B cell (primary cell): ENCODE results near the gene SERPINE1. TPM values are rescaled to one million over a fixed set of nuclear protein-coding genes. Genes with fewer than 3 reads are reported as not detected.

ENCODE experiments used
- ATAC-seq: fragments of 200-7000 bp; cut with Tn5 transposase; one replicate; pipeline ENCODE4 v1.10.0; 2021; ENCODE audit warnings: low read depth, mild to moderate bottlenecking, moderate number of reproducible peaks, moderate library complexity
- CTCF ChIA-PET: fragments of 350-600 bp; sonication (Branson Sonifier 250); formaldehyde crosslinking; loops from one replicate; lab custom pipeline; 2021; ENCODE audit warnings: antibody characterized with exemption, inconsistent platforms; lab: Charles Lee
- POLR2A ChIA-PET: fragments of 350-600 bp; sonication (Branson Sonifier 250); formaldehyde crosslinking; loops from one replicate; lab custom pipeline; 2021; ENCODE audit warnings: antibody characterized with exemption; lab: Charles Lee
- DNase-seq: peaks from one replicate; pipeline ENCODE4 v3.0.0; 2013
- H2AFZ ChIP-seq: 2 replicates; pipeline ENCODE4 v1.6.1; 2012; ENCODE audit warnings: mild to moderate bottlenecking, low read depth, low read length; ENCODE audit not compliant: insufficient read depth, poor library complexity, severe bottlenecking
- H3K27ac ChIP-seq, 2 donors: 1 replicate in 1 of 2; 2 replicates in 1 of 2; pipeline ENCODE4 v1.5.1; 2012 to 2013; ENCODE audit warnings: low read length in 2 of 2, mild to moderate bottlenecking in 2 of 2, moderate library complexity in 1 of 2
- H3K27me3 ChIP-seq, 4 experiments: fragments of 200-600 bp in 1 of 4; sonication (generic) in 1 of 4; replicated peaks in 1 of 4; 1 replicate in 2 of 4; 2 replicates in 2 of 4; pipeline versions ENCODE4 v1.6.1 to v1.7.0; 2013 to 2016; ENCODE audit warnings: low read length in 3 of 4, mild to moderate bottlenecking in 2 of 4, mixed read lengths in 1 of 4, moderate library complexity in 1 of 4; ENCODE audit not compliant: insufficient read depth in 4 of 4, control insufficient read depth in 3 of 4; ENCODE audit errors: control extremely low read depth in 1 of 4
- H3K36me3 ChIP-seq, 2 experiments: replicated peaks in 1 of 2; 1 replicate in 1 of 2; 2 replicates in 1 of 2; pipeline versions ENCODE4 v1.6.1 to v1.7.1; 2013; ENCODE audit warnings: low read length in 1 of 2; ENCODE audit not compliant: insufficient read depth in 2 of 2, control insufficient read depth in 1 of 2; ENCODE audit errors: control extremely low read depth in 1 of 2, extremely low read depth in 1 of 2
- H3K4me1 ChIP-seq, 2 donors: fragments of 200-600 bp in 1 of 2; sonication (generic) in 1 of 2; 1 replicate in 1 of 2; 2 replicates in 1 of 2; pipeline versions ENCODE4 v1.5.1 to v1.6.1; 2013 to 2017; ENCODE audit warnings: low read length in 2 of 2; ENCODE audit not compliant: control insufficient read depth in 2 of 2, insufficient read depth in 2 of 2
- H3K4me2 ChIP-seq: replicated peaks from 2 replicates; pipeline ENCODE3; 2012; ENCODE audit warnings: mild to moderate bottlenecking, low read depth, low read length; ENCODE audit not compliant: poor library complexity, severe bottlenecking
- H3K4me3 ChIP-seq, 5 experiments: fragments of 200-600 bp in 1 of 5; sonication (generic) in 1 of 5; 1 replicate in 3 of 5; 2 replicates in 2 of 5; pipeline versions ENCODE4 v1.5.1 to v1.7.0; 2011 to 2016; ENCODE audit warnings: low read length in 4 of 5, mild to moderate bottlenecking in 4 of 5, low read depth in 2 of 5, control low read depth in 1 of 5, moderate library complexity in 1 of 5; ENCODE audit not compliant: insufficient read depth in 1 of 5; ENCODE audit errors: control extremely low read depth in 1 of 5, extremely low read depth in 1 of 5
- H3K79me2 ChIP-seq: fragments of 200-600 bp; sonication (generic); one replicate; pipeline ENCODE4 v1.6.0; 2016; ENCODE audit warnings: low read length; ENCODE audit not compliant: control insufficient read depth, insufficient read depth
- H3K9ac ChIP-seq: fragments of 200-600 bp; sonication (generic); 2 replicates; pipeline ENCODE4 v1.6.1; 2017; ENCODE audit warnings: mild to moderate bottlenecking, low read length, moderate library complexity
- H3K9me3 ChIP-seq, 3 donors: one replicate each; pipeline versions ENCODE4 v1.6.1 to v1.7.1; 2013; ENCODE audit warnings: low read length in 2 of 3; ENCODE audit not compliant: control insufficient read depth in 2 of 3, insufficient read depth in 1 of 3; ENCODE audit errors: control extremely low read depth in 1 of 3
- H4K20me1 ChIP-seq: 2 replicates; pipeline ENCODE4 v1.6.0; 2012; ENCODE audit warnings: mild to moderate bottlenecking, low read length; ENCODE audit not compliant: insufficient read depth, control insufficient read depth, poor library complexity, severe bottlenecking
- H3K27ac Mint-ChIP-seq: one replicate; pipeline ENCODE4 v1.8.0; 2021; ENCODE audit warnings: mixed read lengths
- H3K27me3 Mint-ChIP-seq: one replicate; pipeline ENCODE4 v1.8.0; 2021; ENCODE audit warnings: mixed read lengths
- H3K4me1 Mint-ChIP-seq: one replicate; pipeline ENCODE4 v1.8.0; 2021; ENCODE audit warnings: mixed read lengths
- H3K4me3 Mint-ChIP-seq: one replicate; pipeline ENCODE4 v1.8.0; 2021; ENCODE audit warnings: mixed read lengths
- H3K9me3 Mint-ChIP-seq: one replicate; pipeline ENCODE4 v1.8.0; 2022; ENCODE audit warnings: mixed read lengths; ENCODE audit not compliant: insufficient read depth
- CTCF ChIP-seq: fragments of 200-600 bp; IDR thresholded peaks from one replicate; pipeline ENCODE4 v1.8.0; 2022; ENCODE audit warnings: antibody characterized with exemption, mild to moderate bottlenecking
- EZH2 ChIP-seq: IDR thresholded peaks from 2 replicates; pipeline ENCODE4 v1.6.1; 2012; ENCODE audit warnings: borderline replicate concordance, low read depth, mild to moderate bottlenecking, moderate library complexity, low read length; ENCODE audit not compliant: insufficient read depth, poor library complexity, severe bottlenecking
- WGBS: methylation state at CpG from one replicate; pipeline ENCODE4 v1.1.5; 2013; ENCODE audit warnings: missing lambda C conversion rate; ENCODE audit not compliant: insufficient coverage; 5-methylcytosine and 5-hydroxymethylcytosine counted together
- intact Hi-C: fragments of 100-400 bp; cut with micrococcal nuclease; formaldehyde crosslinking; loops from one replicate; pipeline ENCODE4 v1.10.0; 2022
- polyA plus RNA-seq: library from polyadenylated mRNA; depleted of rRNA; stranded (reverse); fragments of >200 nt; gene quantifications from 2 replicates; pipeline ENCODE4 v1.2.3, GENCODE V29; 2012
- total RNA-seq, 2 donors: library from RNA; stranded (reverse); fragments of 120-200 nt in 1 of 2; gene quantifications; 1 replicate in 1 of 2; 2 replicates in 1 of 2; pipeline versions ENCODE4 v1.2.3 to v1.2.4, GENCODE V29; 2013 to 2022

Gene SERPINE1
- total and polyA plus RNA-seq, 2 donors (not counting 1 experiment from before 2014, with no cell fraction given): 0.07 to 0.09 TPM

- Histone ChIP-seq H3K27ac (no peak overlapping the region), H3K9ac (no peak overlapping the region), H4K20me1 (no peaks in the 10 kb centered on the region), H3K4me3 (no peak overlapping the region), H3K36me3 (no peaks in the 10 kb centered on the region), H3K4me2 (no peak overlapping the region), H3K9me3 (peaks cover 0 to 37% (median 1%) of the 10 kb centered on the region in 3 donors), H2AFZ (no peak overlapping the region), H3K79me2 (no peaks in the 10 kb centered on the region), H3K4me1 (peaks cover 54 to 55% of the 10 kb centered on the region in 2 donors), H3K27me3 (peaks cover 0 to 97% (median 69%) of the 10 kb centered on the region in 4 experiments)
- no peak for TF ChIP-seq EZH2
- no peak for TF ChIP-seq CTCF
- no peak overlapping the region for H3K27ac Mint-ChIP-seq
- ChIA-PET POLR2A (no interaction called here), CTCF (interaction anchor here (2.5 to 3.2 kb wide), 2 partner anchors 17 to 31 kb away, joined by 9 to 13 read pairs; no protein-coding TSS in a partner anchor)
- no peaks in the 10 kb centered on the region for H3K9me3 Mint-ChIP-seq
- DNase-seq (no peak), ATAC-seq (no peak)
- peaks cover 74% of the 10 kb centered on the region for H3K27me3 Mint-ChIP-seq
- H3K4me3 Mint-ChIP-seq: no peak overlapping the region
- WGBS: no CpG with 5 or more reads among the region's 3 CpGs
- peaks cover 41% of the 10 kb centered on the region for H3K4me1 Mint-ChIP-seq
- intact Hi-C loops: no loop called here
Observed at GRCh38 chr7:101175664-101176063, 48.8 kb downstream of the SERPINE1 start.

GRCh38 chr7:101177644-101178043 lies 50.7 kb downstream of the SERPINE1 start:
- Mint-ChIP-seq H3K9me3 (no peaks in the 10 kb centered on the region), H3K4me1 (peaks cover 33% of the 10 kb centered on the region), H3K27me3 (peaks cover 73% of the 10 kb centered on the region), H3K27ac (no peak overlapping the region), H3K4me3 (no peak overlapping the region)
- Histone ChIP-seq H2AFZ (no peak overlapping the region), H3K27ac (no peak overlapping the region), H3K4me3 (no peak overlapping the region), H3K4me1 (peaks cover 37 to 38% of the 10 kb centered on the region in 2 donors), H3K9me3 (peaks cover 0 to 21% (median 1%) of the 10 kb centered on the region in 3 donors), H3K4me2 (no peak overlapping the region), H3K27me3 (peaks cover 0 to 91% (median 58%) of the 10 kb centered on the region in 4 experiments), H3K79me2 (no peaks in the 10 kb centered on the region), H4K20me1 (no peaks in the 10 kb centered on the region), H3K9ac (no peak overlapping the region), H3K36me3 (no peaks in the 10 kb centered on the region)
- ATAC-seq (no peak), DNase-seq (no peak)
- CTCF ChIA-PET: interaction anchor here (3.2 kb wide), 1 partner anchor 15 kb away, joined by 13 read pairs; no protein-coding TSS in a partner anchor
- intact Hi-C loops: no loop called here
- POLR2A ChIA-PET: no interaction called here
- WGBS: 82% methylated on average over 1 of the region's 2 CpGs
- no peak for TF ChIP-seq CTCF
- no peak for TF ChIP-seq EZH2
